Omental fat pad (tissue), 4 donors: Measurements from ENCODE around the gene CENPM. TPM values are rescaled to one million over a fixed set of nuclear protein-coding genes. Genes with fewer than 3 reads are reported as not detected.
"Not testable (repeated sequence)": the region's sequence is repeated elsewhere in the genome, so short reads cannot be mapped to it uniquely, and the experiment has no call there.

Experiments used
- ATAC-seq: fragments of 150-250 bp; one replicate; pipeline ENCODE4 v1.9.1; 2016; ENCODE audit warnings: mild to moderate bottlenecking, moderate library complexity; ENCODE audit not compliant: low FRiP score
- DNase-seq: peaks from one replicate; pipeline ENCODE4 v3.0.0-alpha.2; 2019; ENCODE audit warnings: low spot score
- CTCF ChIP-seq, 3 donors: fragments of 450-650 bp; IDR thresholded peaks; one replicate each; pipeline ENCODE4 v1.5.1; 2016 to 2017; ENCODE audit warnings: antibody characterized with exemption in 3 of 3, mild to moderate bottlenecking in 3 of 3, moderate library complexity in 2 of 3
- total RNA-seq, 4 donors: library from RNA; depleted of rRNA; stranded (reverse); fragments of >200 nt; gene quantifications; one replicate each; pipeline ENCODE4 v1.1.0, GENCODE V29; 2016

The CENPM gene
- total RNA-seq, 4 donors from 2014 or later, result 0.84 to 5.4 TPM; not detected in 2

- no peak for TF ChIP-seq CTCF (IDR thresholded peaks at IDR 0.05)
- no peak for DNase-seq
- no peak for ATAC-seq
Measured at GRCh38 chr22:41951898-41952474, 5.0 kb upstream of the CENPM start, which contains the start of gene SMIM45. Gene SMIM45, plus strand, starts transcription at chr22:41952150.

- no peak for TF ChIP-seq CTCF (IDR thresholded peaks at IDR 0.05)
- no peak for ATAC-seq
- DNase-seq, result no peak
Measured at GRCh38 chr22:41949297-41949965, 2.5 kb upstream of the CENPM start.

GRCh38 chr22:41948928-41949296, 2.0 kb upstream of the CENPM start:
- DNase-seq, ATAC-seq: not testable (repeated sequence)

GRCh38 chr22:41948142-41948541, 1.2 kb upstream of the CENPM start:
- no peak for TF ChIP-seq CTCF (IDR thresholded peaks at IDR 0.05)
- DNase-seq (no peak), ATAC-seq (no peak)

- TF ChIP-seq CTCF (IDR thresholded peaks at IDR 0.05), result no peak
- ATAC-seq, result no peak
- no peak for DNase-seq
Measured at GRCh38 chr22:41947424-41948080, 600 bp upstream of the CENPM start.

GRCh38 chr22:41943661-41944209, 3.2 kb downstream of the CENPM start:
- ATAC-seq (no peak), DNase-seq (no peak)
- TF ChIP-seq CTCF (IDR thresholded peaks at IDR 0.05), result no peak
